M059J (cell line): ENCODE measurements around the gene KRT37. TPM values are rescaled to one million over a fixed set of nuclear protein-coding genes. Genes with fewer than 3 reads are reported as not detected.
A peak's percentile ranks its signal among the peaks of the same experiment; 100 is the strongest.
"Not testable (repeated sequence)": the region's sequence is repeated elsewhere in the genome, so short reads cannot be mapped to it uniquely, and the experiment has no call there.

Source experiments
- DNase-seq: peaks from one replicate; pipeline ENCODE4 v3.0.0-alpha.2; 2012; ENCODE audit warnings: low read depth
- total RNA-seq: library from RNA; depleted of rRNA; stranded (reverse); fragments of >200 nt; shearing (Covaris generic); gene quantifications from 2 replicates; pipeline ENCODE4 v1.2.3, GENCODE V29; 2014

KRT37 gene
- total RNA-seq, 1 experiment from 2014 or later: not detected

DNA sequence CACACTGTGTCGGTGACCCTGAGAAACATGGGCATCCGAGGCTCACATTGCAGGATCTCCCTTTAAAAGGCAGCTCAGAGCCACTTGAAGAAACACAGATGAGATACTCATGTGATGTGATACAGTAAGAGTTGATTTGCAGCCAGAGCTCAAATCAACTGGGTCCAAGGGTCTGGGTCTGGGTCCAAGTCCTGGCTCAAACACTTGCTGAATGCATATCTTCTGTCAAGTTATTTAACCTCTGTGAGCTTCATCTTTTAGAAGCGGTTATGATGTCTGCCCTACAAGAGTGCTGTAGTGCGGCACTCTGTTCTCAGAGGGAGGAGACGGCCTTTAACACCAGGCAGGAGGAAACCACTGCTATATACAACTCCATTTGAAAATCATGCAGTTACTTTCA is 10.0 kb upstream of the KRT37 start:
- DNase-seq: no peak

DNA sequence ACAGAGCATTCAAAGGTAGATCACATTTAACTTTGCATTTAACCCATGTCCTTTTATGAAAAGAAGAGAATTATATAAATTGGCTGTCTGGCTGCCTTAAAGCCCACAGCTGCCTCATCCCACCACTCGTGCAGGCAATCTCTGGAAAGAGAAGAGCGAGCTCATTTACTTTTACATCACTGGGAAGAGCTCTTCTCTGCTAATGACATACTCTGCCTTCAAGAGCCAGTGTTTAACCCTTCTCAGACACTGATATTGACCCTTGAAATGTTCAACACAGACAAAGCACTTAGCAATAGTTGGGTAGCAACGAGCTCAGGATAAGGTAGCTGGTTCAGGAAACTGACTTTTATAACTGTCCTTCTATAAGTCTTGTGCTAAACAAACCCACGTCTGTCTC is 9.6 kb upstream of the KRT37 start:
- no peak for DNase-seq

- DNase-seq: no peak
Observed at GRCh38 chr17:41433586-41433985, 9.2 kb upstream of the KRT37 start.

DNA sequence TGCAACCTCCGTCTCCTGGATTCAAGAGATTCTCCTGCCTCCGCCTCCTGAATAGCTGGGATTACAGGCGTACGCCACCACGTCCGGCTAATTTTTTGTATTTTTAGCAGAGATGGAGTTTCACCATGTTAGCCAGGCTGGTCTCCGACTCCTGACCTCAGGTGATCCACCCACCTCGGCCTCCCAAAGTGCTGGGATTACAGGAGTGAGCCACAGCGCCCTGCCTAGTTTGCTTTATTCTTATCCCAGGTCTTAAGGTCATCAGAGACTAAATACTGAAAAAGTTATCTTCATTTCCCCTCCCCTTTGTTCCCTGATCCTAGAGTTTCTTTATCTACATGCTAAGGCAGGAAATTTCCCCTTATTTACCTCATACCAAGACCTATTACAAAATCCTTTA is 6.0 kb upstream of the KRT37 start:
- DNase-seq: not testable (repeated sequence)

- DNase-seq: no peak
Observed at GRCh38 chr17:41429667-41430066, 5.3 kb upstream of the KRT37 start.

- DNase-seq: peak; percentile 66
Observed at GRCh38 chr17:41428591-41429291, 4.4 kb upstream of the KRT37 start.

DNA sequence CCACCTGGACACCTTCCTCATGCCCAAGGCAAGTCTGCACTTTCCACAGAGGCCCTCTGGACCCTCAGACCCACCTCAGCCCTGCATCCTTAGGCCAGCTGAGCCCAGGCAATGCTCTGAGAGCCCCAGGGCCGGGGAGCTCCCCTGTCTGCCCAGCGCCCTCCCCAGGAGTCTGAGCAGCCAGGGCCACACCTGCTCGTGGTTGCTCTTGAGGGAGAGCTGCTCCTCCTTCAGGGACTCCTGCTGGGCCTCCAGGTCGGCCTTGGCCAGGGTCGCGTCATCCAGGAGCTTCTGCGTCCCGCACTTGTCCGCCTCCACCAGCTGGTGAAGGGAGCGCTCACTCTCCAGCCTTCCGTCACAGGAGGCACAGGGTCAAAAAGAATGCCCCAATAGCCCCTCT is 1.8 kb downstream of the KRT37 start:
- DNase-seq: not testable (repeated sequence)

DNA sequence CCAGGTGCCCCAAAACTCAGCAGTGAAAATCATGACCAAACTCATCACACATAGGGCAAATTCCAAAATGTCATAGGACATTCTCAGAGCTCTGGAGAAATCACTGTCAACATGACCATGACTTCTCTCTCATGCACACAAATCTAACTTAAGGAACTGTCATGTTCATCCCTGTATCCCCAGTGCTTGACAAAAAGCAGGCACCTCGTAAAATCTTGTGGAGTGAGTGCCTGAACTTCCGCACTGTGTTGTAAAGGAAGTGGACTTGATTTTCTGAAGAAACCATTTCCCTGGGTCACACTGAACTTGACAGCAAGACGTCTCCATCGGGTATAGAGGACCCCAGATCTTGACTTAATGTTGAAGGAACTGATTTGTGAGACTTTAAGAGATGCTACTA is 2.8 kb downstream of the KRT37 start:
- no peak for DNase-seq

DNA sequence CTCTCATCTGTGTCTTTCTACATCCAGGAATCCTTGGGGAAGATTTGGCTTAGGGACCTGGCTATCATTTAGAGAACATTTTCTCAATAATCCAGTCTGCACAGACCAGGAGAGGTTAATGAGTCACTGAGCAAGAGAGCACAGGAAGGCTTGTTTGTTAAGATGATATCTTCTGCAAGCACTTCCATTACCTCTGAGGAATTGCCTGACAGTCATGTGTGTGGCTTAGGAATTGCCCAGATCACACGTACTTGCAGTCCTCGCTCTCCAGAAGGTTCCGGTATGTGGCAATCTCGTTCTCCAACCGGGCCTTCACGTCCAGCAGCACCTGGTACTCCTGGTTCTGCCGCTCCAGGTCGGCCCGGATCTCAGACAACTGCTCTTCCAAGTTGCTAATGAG is 3.3 kb downstream of the KRT37 start:
- DNase-seq: peak; percentile 85

- peak; percentile 66 for DNase-seq
Observed at GRCh38 chr17:41420134-41420533, 4.3 kb downstream of the KRT37 start.

DNA sequence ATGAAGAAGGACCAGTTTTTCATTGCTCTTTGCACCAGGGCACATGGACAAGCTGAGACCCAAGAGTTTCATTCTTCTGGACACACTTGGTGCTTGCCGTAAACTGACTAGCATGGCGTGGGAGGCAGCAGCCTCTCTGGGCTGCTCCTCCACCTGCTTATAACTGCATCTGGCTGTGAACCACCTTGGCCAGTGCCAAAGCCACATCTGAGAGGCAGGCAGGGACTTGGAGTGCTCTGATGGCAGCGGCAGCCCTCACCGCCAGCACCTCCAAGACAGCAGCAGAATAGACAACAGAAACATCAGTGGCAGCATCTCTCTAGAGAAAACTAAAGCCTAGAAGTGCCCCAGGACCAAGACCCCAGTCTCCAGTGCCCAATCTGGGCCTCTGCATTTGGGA is 4.7 kb downstream of the KRT37 start:
- DNase-seq: no peak

DNA sequence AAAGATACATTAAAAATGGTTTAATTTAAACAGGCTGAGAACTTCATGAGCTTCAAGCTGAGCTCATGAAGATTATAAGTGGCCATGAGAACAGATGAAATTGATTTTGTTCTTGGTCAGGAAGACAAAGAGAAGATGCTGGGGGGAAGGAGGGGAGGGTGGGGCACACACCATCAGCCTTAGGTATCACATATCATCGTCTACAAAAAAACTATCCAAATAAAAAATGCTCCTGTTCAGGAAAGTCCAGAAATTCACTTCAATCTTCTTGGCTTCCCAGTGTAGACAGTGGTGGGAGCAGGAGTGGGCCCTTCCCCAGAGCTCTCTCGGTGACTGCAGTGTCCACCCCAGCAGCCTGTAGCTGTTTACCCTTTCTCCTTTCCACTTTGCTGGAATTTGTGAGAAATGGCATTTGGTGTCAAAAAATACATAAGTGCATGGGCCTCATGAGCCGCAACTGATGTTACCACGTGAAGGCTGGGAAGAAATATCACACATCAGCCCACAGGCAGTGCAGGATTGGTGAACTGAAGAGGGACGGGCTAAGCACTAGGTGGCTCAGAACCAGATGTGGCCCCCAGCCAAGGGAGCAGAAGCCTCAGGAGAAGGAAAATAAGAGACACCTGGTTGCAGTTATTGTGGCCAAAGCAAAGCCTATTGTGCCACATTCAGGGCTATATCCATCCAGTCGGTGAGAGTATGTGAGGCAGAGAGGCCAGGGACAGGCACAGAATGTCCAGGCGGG is 6.1 kb downstream of the KRT37 start:
- DNase-seq: no peak

DNA sequence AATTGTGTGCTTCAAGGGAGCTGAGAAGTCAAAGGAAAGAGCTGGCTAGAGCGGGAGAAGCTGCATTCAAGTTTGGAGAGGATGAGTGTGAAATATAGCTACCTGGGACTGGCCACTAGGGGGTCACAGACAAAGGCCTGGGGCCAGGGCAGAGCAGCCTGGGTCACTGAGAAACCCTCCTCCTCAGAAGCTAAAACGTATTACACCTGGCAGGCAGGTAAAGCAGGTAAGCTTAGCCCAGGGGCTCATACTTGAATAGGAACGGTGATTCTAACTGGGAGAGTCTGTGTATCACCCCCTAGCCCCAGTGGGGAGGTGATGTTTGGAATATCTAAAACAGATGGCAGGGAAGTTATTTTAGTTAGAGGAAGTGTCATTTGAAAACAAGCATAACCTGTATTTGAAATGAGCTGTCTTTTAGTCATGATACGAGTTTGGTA is 6.8 kb downstream of the KRT37 start:
- peak; percentile 22 for DNase-seq

DNA sequence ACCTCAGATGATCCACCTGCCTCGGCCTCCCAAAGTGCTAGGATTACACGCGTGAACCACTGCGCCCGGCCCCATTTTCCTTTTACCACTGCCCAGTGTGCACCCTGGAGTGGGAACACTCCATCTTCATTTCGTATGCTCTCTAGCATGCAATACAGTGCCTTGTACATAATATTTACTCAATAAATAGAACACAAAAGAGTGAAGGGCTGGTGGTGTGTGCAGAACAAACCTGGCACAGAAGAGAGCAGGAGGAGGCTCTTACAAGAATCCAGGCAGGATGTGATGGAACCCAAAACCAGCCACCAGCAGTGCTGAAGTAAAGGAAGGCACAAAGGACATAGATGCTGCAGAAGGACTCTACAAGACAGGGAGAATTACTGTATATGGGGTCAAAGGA is 7.3 kb downstream of the KRT37 start:
- no peak for DNase-seq

DNA sequence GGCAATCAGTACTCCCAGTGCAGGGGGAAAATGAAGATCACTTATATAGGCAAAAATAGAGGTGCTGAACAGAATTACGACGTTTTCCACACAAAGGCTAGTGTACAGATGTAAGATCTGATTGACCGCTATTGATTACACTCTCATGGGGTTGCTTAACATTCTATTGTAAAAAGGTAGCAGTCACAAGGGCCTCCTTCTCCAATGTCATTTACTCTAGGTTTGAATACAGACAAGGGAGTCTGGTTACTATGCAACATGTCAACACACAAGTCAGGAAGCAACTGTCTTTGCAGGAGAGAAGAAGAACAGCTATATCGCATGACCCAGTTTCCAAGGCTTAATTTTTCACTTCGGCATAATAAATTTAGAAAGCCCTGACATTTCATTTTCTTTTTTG is 7.9 kb downstream of the KRT37 start:
- peak; percentile 60 for DNase-seq

DNA sequence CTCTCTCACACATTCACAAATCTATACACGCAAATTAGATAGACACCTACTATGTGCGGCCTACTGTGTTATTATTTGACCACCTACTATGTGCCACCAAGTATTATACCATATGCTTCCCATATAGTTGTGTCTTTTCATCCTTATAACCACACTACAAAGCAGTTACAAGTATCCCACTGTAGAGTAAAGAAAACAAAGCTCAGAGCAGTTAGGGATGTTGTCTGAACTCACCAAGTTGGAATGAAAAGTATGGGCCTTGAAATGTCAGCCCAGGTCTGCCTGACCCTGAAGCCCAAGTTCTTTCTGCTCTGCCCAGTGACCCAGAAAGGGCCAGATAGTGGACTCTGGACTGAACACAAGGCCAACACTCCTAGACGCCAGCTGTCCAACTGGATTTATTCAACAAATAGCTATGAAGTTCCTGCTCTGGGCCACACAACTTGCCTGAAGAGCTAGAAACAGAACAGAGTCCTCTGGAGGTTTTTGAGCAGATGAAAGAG is 8.5 kb downstream of the KRT37 start:
- DNase-seq: peak; percentile 81

DNA sequence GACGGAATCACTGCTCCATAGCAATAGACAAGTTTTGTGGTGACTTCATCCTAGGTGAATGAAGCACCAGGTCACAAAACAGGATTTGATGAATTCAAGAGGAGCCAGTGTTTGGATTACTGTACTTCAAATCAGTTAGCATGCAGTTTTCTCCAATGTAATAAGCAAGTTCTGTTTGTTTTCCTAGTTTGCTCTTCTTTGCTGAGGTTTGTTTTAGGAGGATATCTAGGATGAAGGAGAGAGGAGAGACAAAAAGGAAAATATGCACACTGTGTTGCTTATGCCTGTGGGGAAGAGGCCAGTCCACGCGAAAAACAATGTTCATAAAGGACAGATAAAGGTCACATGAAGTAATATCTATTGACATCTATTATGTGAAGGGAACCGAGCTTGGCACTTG is 9.0 kb downstream of the KRT37 start:
- no peak for DNase-seq

DNA sequence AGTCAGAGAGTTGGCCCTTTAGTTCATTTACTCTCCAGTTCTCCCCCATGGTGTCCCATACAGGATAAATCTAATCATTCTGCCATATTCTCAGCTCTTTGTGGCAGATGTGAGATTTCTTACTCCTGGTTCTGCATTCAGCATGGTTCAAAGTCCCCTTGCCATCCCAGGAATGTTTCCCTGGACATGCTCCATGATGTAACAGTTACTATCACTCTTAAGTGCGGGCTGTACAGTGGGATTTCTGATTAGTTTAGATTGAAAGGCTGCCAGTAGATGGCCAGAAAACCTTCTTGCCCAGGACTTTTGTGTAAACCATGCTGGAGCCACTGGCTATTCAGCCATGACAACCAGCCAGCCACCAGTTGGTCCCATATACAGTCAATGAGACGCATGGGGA is 10.4 kb downstream of the KRT37 start:
- peak; percentile 37 for DNase-seq

GRCh38 chr17:41413353-41413957 is 10.9 kb downstream of the KRT37 start:
- peak; percentile 64 for DNase-seq

DNA sequence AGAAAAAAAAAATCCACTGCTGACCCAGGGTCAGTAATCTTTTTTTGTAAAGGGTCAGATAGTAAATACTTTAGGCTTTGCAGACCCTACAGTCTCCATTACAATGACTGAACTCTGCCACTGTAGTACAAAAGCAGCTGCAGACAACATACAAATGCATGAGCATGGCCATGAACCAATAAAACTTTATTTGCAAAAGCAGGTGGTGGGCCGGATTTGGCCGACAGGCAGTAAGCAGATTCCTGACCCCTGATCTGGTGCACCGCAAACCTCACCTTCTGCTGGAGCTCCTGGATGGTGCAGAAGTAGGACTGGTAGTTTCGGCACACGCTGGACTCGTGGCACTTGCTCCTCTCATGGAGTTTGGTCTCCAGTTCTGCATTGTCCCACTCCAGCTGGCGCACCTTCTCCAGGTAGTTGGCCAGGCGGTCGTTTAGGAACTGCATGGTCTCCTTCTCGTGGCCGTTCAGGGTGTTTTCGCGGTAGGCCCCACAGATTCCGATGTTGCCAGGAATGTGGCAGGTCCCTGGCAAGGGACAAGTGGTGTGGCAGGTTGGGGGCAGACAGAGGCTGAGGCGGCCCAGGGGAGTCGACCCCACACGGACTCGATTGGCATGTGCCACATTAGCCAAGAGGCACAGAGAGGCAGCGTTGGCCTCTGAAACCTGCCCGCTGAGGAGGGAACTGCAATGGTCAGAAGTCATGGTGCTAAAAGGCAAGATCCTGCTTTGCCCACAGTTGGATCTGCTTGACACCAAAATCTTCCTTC is 13.1 kb downstream of the KRT37 start:
- no peak for DNase-seq

DNA sequence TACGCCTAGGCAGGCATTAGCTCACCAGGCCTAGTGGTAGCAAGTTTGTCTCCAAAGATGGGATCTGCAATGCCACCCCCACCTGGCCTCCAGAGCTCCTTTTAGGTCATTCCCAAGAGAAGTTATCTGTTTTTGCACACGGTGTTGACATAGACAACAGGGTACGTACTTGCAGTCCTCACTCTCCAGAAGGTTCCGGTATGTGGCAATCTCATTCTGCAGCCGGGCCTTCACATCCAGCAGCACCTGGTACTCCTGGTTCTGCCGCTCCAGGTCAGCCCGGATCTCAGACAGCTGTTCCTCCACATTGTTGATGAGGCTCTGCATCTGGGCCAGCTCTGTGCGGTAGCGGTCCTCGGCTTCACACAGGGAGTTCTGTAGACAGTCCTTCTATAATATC is 17.2 kb downstream of the KRT37 start:
- DNase-seq: no peak

DNA sequence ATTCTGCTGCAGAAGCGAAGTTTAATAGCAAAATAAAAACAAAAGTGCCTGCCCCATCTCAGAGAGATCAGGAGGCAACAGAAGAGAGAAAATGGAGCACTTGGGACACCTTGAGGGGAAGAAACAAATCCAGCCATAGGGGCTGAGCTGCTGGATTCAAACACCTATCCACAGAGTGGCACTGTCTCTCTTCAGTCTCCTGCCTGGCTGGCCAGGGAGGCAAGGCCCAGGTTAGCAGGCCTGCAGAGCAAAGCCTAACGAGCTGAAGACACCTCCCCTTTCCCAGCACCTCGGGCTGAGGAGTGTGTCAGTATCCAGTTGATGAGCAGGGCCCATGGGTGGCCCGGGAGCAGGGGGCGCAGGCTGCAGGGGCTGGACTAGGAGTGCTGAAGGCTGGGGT is 18.2 kb downstream of the KRT37 start:
- DNase-seq: peak; percentile 73
